Stimulated activated CD8-positive, alpha-beta memory T cell treated with anti-CD3 and anti-CD28 coated beads, Interleukin-4, amount 100 ng/mL, for 4 hours (primary cell): Measurements from ENCODE around the gene DCK.
"Not testable (repeated sequence)": the region's sequence is repeated elsewhere in the genome, so short reads cannot be mapped to it uniquely, and the experiment has no call there.

Source experiments
- DNase-seq, 2 donors: peaks; one replicate each; pipeline ENCODE4 v3.0.0-alpha.2; 2020; ENCODE audit warnings: low read depth in 2 of 2, low spot score in 1 of 2

DCK gene

GRCh38 chr4:70999639-71000038 is 6.2 kb downstream of the DCK start:
- not testable (repeated sequence) for DNase-seq

DNA sequence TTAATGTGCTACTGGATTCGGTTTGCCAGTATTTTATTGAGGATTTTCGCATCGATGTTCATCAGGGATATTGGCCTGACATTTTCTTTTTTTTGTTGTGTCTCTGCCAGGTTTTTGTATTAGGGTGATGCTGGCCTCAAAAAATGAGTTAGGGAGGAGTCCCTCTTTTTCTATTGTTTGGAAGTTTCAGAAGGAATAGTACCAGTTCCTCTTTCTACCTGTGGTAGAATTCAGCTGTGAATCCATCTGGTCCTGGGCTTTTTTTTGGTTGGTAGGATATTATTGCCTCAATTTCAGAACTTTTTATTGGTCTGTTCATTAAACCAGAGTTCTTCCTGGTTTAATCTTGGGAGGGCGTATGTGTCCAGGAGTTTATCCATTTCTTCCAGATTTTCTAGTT is 7.9 kb downstream of the DCK start:
- DNase-seq, result not testable (repeated sequence)

GRCh38 chr4:71004281-71004851 is 10.9 kb downstream of the DCK start:
- DNase-seq, result peak in 1 of 2 donors; percentile 27

- DNase-seq, result not testable (repeated sequence)
These were observed 11.6 kb downstream of the DCK start for GRCh38 chr4:71005025-71005424.

DNA sequence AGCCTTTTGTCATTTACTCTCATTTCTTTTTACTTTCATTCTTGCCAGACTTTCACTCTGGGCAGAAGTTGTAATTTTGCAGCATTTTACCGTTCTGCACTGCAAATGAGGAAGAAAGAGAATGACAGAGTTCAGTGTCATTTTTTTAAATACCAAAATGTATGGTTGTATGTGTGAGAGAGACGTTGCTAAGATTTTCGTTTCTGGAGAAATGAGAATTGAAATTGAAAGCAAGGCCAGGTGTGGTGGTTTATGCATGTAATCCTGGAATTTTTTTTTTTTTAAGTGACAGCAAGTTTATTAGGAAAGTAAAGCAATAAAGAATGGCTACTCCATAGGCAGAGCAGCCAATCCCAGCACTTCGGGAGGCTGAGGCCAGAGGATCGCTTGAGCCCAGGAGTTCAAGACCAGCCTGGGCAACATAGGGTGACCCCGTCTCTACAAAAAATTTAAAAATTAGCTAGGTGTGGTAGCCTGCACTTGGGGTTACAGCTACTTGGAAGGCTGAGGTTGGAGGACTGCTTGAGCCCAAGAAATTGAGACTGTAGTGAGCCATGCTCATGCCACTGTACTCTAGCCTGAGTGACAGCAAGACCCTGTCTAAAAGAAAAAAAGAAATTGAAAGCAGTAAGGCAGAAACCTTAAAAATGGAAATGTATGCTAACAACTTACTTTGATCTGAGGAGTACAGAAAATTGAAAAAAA is 12.9 kb downstream of the DCK start:
- no peak for DNase-seq

GRCh38 chr4:71008196-71008595 is 14.7 kb downstream of the DCK start:
- DNase-seq, result no peak

DNA sequence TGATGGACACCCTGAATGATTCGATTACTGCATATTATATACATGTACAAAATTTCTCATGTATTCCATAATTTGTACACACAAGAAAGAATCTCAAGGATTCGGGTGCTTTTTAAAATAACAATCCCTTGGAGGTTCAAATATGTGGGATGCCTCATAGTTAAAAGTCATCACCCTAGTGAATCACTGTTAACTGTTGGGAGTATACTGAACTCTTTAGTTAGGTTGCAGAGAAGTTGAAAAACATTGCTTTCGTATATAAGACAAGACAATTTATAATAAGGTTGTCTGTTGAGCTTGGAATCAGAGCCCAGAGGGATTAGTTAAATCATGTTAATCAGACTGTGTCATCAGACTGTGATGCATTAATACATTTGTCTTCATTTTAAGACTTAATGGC is 15.6 kb downstream of the DCK start:
- DNase-seq, result no peak

- no peak for DNase-seq
These were observed 16.6 kb downstream of the DCK start for GRCh38 chr4:71009890-71010588.

- no peak for DNase-seq
These were observed 18.0 kb downstream of the DCK start for GRCh38 chr4:71011451-71011850.

DNA sequence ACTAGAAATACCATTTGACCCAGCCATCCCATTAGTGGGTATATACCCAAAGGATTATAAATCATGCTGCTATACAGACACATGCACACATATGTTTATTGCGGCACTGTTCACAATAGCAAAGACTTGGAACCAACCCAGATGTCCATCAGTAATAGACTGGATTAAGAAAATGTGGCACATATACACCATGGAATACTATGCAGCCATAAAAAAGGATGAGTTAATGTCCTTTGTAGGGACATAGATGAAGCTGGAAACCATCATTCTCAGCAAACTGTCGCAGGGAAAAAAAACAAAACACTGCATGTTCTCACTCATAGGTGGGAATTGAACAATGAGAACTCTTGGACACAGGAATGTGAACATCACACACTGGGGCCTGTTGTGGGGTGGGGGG is 23.9 kb downstream of the DCK start:
- DNase-seq, result not testable (repeated sequence)

DNA sequence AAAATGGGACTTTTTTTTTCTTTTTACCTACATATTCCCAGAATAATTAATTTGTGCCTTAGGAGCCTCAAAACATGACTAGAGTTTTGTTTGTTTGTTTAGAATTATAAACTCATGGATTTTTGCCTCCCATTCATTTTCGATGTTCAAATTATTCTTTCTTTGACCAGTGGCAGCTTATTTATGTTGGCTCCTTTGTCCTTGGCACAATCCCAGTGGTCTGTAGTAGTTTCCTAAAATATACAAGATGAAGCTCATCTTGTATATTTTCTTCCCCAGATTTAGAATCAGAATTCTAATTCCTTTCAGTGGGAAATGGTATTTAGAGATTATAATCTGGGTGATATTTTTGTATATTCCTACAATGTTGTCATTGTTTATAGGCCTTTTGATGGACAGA is 27.2 kb downstream of the DCK start:
- DNase-seq, result no peak

GRCh38 chr4:71025654-71026053 is 32.2 kb downstream of the DCK start:
- DNase-seq, result no peak

DNA sequence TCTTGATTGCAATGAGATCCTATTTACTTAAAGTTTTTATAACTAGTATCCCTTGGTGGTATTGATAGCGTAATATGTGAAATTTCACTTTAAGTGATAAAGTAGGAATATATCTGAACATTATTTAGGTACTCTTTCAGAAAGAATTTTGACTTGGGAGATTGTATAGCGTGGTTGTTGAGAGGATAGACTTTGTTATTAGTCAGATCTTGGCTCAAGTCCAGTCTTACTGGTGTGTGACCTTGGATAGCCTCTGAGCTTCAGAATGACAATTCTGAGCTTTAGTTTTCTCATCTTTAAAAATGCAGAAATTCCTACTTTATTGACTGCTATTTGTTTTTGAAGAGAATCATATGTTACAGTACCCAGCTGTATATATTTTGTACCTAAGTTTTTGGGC is 32.6 kb downstream of the DCK start:
- DNase-seq, result no peak

GRCh38 chr4:71027611-71028010 is 34.2 kb downstream of the DCK start:
- DNase-seq, result no peak

- no peak for DNase-seq
These were observed 36.1 kb downstream of the DCK start for GRCh38 chr4:71029504-71029903.

DNA sequence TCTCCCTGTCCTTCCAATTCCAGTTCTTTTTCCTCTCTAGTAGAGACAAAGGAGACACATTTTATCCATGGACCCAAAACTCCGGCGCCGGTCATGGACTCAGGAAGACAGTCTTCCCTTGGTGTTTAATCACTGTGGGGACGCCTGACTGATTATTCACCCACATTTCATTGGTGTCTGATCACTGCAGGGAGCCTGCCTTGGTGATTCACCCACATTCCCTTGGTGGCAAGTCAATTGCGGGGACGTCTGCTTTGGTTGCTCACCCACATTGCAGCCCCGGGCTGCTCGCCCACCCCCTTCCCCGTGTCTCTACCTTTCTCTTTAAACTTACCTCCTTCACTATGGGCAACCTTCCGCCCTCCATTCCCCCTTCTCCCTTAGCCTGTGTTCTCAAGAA is 38.7 kb downstream of the DCK start:
- not testable (repeated sequence) for DNase-seq

DNA sequence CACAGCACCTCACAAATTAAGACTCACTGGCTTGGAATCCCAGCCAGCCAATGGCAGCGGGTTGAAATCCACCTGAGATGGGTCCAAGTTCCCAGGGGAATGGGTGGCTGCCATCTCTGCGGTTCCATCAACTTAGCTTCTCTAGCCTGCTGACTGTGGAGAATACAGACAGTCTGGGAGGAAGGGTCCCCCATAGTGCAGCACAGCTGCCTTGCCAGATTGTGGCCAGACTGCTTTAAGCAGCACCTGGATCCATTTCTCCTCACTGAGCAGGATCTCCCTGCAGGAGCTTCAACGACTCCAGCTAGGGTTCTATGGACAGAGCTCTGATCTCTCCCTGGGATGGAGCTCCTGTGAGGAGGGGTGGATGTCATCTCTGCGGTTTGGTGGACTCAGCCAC is 51.8 kb downstream of the DCK start:
- DNase-seq, result no peak

GRCh38 chr4:71049395-71049794 is 55.9 kb downstream of the DCK start:
- DNase-seq, result no peak

GRCh38 chr4:71050809-71051208 is 57.4 kb downstream of the DCK start:
- no peak for DNase-seq

GRCh38 chr4:71052034-71052433 is 58.6 kb downstream of the DCK start:
- DNase-seq, result no peak

DNA sequence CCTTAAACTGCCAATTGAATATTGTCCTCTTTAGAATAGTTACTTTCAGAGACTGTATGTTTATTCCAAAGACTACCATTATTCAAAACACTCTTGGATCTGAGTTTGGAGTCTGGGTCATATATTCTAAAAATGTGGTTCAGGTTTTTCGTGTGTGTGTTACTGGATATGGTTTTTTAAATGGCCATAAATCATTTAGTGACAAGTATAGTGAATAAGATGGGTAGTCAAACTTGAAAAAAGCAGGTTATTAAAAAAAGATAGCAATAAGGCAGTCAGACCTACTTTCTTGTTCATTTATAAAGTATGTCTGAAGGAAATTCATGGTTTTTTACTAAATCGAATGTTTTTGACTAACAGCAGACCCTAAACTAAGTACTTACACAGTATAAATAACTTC is 59.3 kb downstream of the DCK start:
- DNase-seq, result no peak

DNA sequence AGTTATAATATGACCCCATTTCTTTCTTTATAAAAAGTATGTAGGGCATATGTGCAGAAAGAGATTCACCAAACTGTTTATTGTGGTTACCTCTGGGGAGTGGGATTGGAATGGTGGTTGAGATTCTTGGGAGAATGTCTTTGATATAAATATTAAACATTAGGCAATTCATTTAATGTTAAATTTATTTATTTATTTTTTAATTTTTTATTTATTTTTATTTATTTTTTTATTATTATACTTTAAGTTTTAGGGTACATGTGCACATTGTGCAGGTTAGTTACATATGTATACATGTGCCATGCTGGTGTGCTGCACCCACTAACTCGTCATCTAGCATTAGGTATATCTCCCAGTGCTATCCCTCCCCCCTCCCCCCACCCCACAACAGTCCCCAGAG is 60.2 kb downstream of the DCK start:
- not testable (repeated sequence) for DNase-seq

DNA sequence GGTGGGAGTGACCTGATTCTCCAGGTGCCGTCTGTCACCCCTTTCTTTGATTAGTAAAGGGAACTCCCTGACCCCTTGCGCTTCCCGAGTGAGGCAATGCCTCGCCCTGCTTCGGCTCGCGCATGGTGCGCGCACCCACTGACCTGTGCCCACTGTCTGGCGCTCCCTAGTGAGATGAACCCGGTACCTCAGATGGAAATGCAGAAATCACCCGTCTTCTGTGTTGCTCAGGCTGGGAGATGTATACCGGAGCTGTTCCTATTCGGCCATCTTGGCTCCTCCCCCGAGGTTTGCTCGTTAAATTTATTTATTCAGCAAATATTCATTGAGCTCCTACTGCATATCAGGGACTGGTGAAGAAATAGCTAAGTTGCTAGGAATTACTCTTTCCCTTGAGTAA is 66.1 kb downstream of the DCK start:
- not testable (repeated sequence) for DNase-seq
